ENCODE results near the gene ACTG1. TPM values are rescaled to one million over a fixed set of nuclear protein-coding genes. Genes with fewer than 3 reads are reported as not detected.

The ACTG1 gene
- total and polyA plus RNA-seq, 2 donors (not counting 1 experiment from before 2014, with no cell fraction given), result 803 to 1,677 TPM

DNA sequence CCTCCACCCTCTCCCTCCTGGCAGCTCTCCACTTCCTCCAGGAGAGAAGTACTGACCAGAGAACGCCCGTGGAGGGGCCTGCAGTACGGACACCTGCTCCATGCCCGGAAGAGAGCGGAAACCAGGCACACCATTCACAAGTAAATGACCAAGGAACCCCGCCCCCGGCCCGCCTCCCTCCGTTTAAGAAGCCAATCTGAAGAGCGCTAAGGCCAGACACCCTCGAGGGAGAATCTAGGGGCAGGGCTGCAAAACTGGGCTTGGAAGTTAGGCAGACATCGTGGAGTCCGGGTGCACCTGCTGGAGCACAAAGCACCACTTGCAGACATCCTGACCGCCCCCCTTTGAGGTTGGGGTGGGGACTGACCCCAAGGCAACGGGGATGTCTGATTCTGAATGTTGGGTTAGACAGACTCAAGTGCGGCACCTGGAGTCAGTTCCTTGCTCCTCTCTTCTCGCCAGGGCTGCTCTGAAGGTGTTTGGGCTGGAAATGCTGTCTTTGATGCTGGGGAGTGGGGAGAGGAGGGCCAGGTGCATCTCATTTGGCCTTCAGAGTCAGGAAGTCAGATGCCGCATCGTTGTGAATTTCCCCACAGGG is 40.5 kb upstream of the ACTG1 start:
- peaks cover 40% of the 10 kb centered on the region for H3K79me2 ChIP-seq (ENCODE audit: control insufficient read depth, insufficient read depth, low read length)
- TF ChIP-seq, protein P1, sequence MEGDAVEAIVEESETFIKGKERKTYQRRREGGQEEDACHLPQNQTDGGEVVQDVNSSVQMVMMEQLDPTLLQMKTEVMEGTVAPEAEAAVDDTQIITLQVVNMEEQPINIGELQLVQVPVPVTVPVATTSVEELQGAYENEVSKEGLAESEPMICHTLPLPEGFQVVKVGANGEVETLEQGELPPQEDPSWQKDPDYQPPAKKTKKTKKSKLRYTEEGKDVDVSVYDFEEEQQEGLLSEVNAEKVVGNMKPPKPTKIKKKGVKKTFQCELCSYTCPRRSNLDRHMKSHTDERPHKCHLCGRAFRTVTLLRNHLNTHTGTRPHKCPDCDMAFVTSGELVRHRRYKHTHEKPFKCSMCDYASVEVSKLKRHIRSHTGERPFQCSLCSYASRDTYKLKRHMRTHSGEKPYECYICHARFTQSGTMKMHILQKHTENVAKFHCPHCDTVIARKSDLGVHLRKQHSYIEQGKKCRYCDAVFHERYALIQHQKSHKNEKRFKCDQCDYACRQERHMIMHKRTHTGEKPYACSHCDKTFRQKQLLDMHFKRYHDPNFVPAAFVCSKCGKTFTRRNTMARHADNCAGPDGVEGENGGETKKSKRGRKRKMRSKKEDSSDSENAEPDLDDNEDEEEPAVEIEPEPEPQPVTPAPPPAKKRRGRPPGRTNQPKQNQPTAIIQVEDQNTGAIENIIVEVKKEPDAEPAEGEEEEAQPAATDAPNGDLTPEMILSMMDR (IDR thresholded peaks at IDR 0.05), result no peak
- TF ChIP-seq EZH2 (IDR thresholded peaks at IDR 0.05; ENCODE audit: borderline replicate concordance, insufficient read depth, low read depth, low read length, poor library complexity, severe bottlenecking), result no peak
- H3K27ac ChIP-seq (ENCODE audit: low read length in 2 of 2), result peak overlapping the region; percentile 66 to 86
- WGBS (ENCODE audit: insufficient coverage), result 0% methylated on average over 12 of the region's 19 CpGs
- H2AFZ ChIP-seq (ENCODE audit: insufficient read depth, low read depth, low read length, poor library complexity, severe bottlenecking), result peak overlapping the region; percentile 94
- H3K4me1 ChIP-seq (ENCODE audit: control insufficient read depth in 2 of 2, insufficient read depth in 2 of 2, low read length in 2 of 2), result peaks cover 18 to 23% of the 10 kb centered on the region in 2 donors
- H3K4me3 ChIP-seq (ENCODE audit: control extremely low read depth in 1 of 5, extremely low read depth in 1 of 5, insufficient read depth in 1 of 5, low read depth in 2 of 5, low read length in 4 of 5), result peak overlapping the region; percentile 63 to 97 (median 91)
- Mint-ChIP-seq H3K27ac (peak overlapping the region; percentile 93), H3K4me3 (peak overlapping the region; percentile 92), H3K9me3 (ENCODE audit: insufficient read depth) (no peaks in the 10 kb centered on the region), H3K4me1 (peaks cover 31% of the 10 kb centered on the region), H3K27me3 (no peaks in the 10 kb centered on the region)
- ATAC-seq (ENCODE audit: low read depth), result peak; percentile 64
- H3K9ac ChIP-seq (ENCODE audit: low read length), result peak overlapping the region; percentile 93
- DNase-seq, result peak; percentile 92
- H3K9me3 ChIP-seq (ENCODE audit: control extremely low read depth in 1 of 3, control insufficient read depth in 2 of 3, insufficient read depth in 1 of 3, low read length in 2 of 3), result no peaks in the 10 kb centered on the region
- H4K20me1 ChIP-seq (ENCODE audit: control insufficient read depth, insufficient read depth, low read length, poor library complexity, severe bottlenecking), result peaks cover 31% of the 10 kb centered on the region
- intact Hi-C loops (cut with micrococcal nuclease), result loop anchor here (1.0 to 5.0 kb wide), 4 partner anchors 8 to 301 kb away; partner anchors contain the start of genes CCDC137 and OXLD1
- CTCF ChIA-PET, result interaction anchor here (0.8 to 3.7 kb wide), 8 partner anchors 11 to 300 kb away, joined by 3 to 25 read pairs (median 4); partner anchors contain the start of gene ACTG1
- POLR2A ChIA-PET, result interaction anchor here (0.8 to 3.3 kb wide), 11 partner anchors 9 to 330 kb away, joined by 3 to 33 read pairs (median 4); partner anchors contain the start of genes ACTG1, ARL16, CEP131 and HGS
- H3K4me2 ChIP-seq (replicated peaks; ENCODE audit: low read depth, low read length, poor library complexity, severe bottlenecking), result peak overlapping the region; percentile 97
- H3K36me3 ChIP-seq (replicated peaks in 1 of 2; ENCODE audit: control extremely low read depth in 1 of 2, control insufficient read depth in 1 of 2, extremely low read depth in 1 of 2, insufficient read depth in 2 of 2, low read length in 1 of 2), result peaks cover 0 to 32% of the 10 kb centered on the region in 2 experiments
- no peaks in the 10 kb centered on the region for H3K27me3 ChIP-seq (replicated peaks in 1 of 4; ENCODE audit: control extremely low read depth in 1 of 4, control insufficient read depth in 3 of 4, insufficient read depth in 4 of 4, low read length in 3 of 4)

All from B cell (primary cell).